Measurements from ENCODE around the gene RAD51B. TPM values are rescaled to one million over a fixed set of nuclear protein-coding genes. Genes with fewer than 3 reads are reported as not detected.
A peak's percentile ranks its signal among the peaks of the same experiment; 100 is the strongest.

Gene RAD51B
- polyA plus RNA-seq, 3 donors, result 3.6 to 11.6 (median 9.4) TPM

GRCh38 chr14:68373124-68373646, 553.6 kb downstream of the RAD51B start:
- Histone ChIP-seq H3K9ac (ENCODE audit: insufficient read depth, low read length, poor library complexity, severe bottlenecking) (no peak overlapping the region), H3K27me3 (ENCODE audit: control insufficient read depth in 2 of 2, insufficient read depth in 2 of 2, low read length in 2 of 2) (no peaks in the 10 kb centered on the region), H3K27ac (ENCODE audit: low read depth in 1 of 2, low read length in 2 of 2) (no peak overlapping the region), H3K4me2 (replicated peaks; ENCODE audit: extremely low read depth, low read length, poor library complexity, severe bottlenecking) (no peak overlapping the region), H3K36me3 (replicated peaks in 1 of 2; ENCODE audit: control insufficient read depth in 1 of 2, insufficient read depth in 2 of 2, low read length in 2 of 2) (no peaks in the 10 kb centered on the region), H3K4me1 (ENCODE audit: control insufficient read depth in 1 of 2, insufficient read depth in 2 of 2, low read length in 2 of 2) (peaks cover 41 to 45% of the 10 kb centered on the region in 2 donors), H3K4me3 (replicated peaks in 1 of 3; ENCODE audit: low read depth in 2 of 3, low read length in 3 of 3) (no peak overlapping the region), H3K9me3 (replicated peaks in 1 of 2; ENCODE audit: control insufficient read depth in 1 of 2, insufficient read depth in 1 of 2, low read length in 2 of 2) (no peaks in the 10 kb centered on the region), H3K79me2 (ENCODE audit: insufficient read depth, low read length) (no peaks in the 10 kb centered on the region), H4K20me1 (ENCODE audit: insufficient read depth, low read length) (no peaks in the 10 kb centered on the region), H2AFZ (ENCODE audit: insufficient read depth, low read depth, low read length, poor library complexity, severe bottlenecking) (no peak overlapping the region)
- no peak for TF ChIP-seq CTCF (IDR thresholded peaks at IDR 0.05)
- Mint-ChIP-seq H3K4me1 (peaks cover 48% of the 10 kb centered on the region), H3K36me3 (peaks cover 0 to 2% of the 10 kb centered on the region in 2 donors), H3K27me3 (ENCODE audit: low read depth in 3 of 3) (peaks cover 0 to 2% (median 0%) of the 10 kb centered on the region in 3 donors), H3K9me3 (no peaks in the 10 kb centered on the region), H3K4me3 (no peak overlapping the region), H3K27ac (peak overlapping the region in 5 of 7 donors; percentile 30 to 95 (median 86))
- WGBS (ENCODE audit: insufficient coverage), result no CpG with 5 or more reads among the region's 2 CpGs
- DNase-seq, result no peak
- intact Hi-C loops (cut with micrococcal nuclease), result no loop called here

GRCh38 chr14:68373847-68374444, 554.4 kb downstream of the RAD51B start:
- Histone ChIP-seq H3K9ac (ENCODE audit: insufficient read depth, low read length, poor library complexity, severe bottlenecking) (peak overlapping the region; percentile 23), H3K27ac (ENCODE audit: low read depth in 1 of 2, low read length in 2 of 2) (peak overlapping the region in 1 of 2 donors; percentile 81), H2AFZ (ENCODE audit: insufficient read depth, low read depth, low read length, poor library complexity, severe bottlenecking) (no peak overlapping the region), H3K79me2 (ENCODE audit: insufficient read depth, low read length) (no peaks in the 10 kb centered on the region), H3K27me3 (ENCODE audit: control insufficient read depth in 2 of 2, insufficient read depth in 2 of 2, low read length in 2 of 2) (no peaks in the 10 kb centered on the region), H3K4me2 (replicated peaks; ENCODE audit: extremely low read depth, low read length, poor library complexity, severe bottlenecking) (peak overlapping the region; percentile 67), H3K36me3 (replicated peaks in 1 of 2; ENCODE audit: control insufficient read depth in 1 of 2, insufficient read depth in 2 of 2, low read length in 2 of 2) (no peaks in the 10 kb centered on the region), H4K20me1 (ENCODE audit: insufficient read depth, low read length) (no peaks in the 10 kb centered on the region), H3K9me3 (replicated peaks in 1 of 2; ENCODE audit: control insufficient read depth in 1 of 2, insufficient read depth in 1 of 2, low read length in 2 of 2) (no peaks in the 10 kb centered on the region), H3K4me1 (ENCODE audit: control insufficient read depth in 1 of 2, insufficient read depth in 2 of 2, low read length in 2 of 2) (peaks cover 46 to 50% of the 10 kb centered on the region in 2 donors), H3K4me3 (replicated peaks in 1 of 3; ENCODE audit: low read depth in 2 of 3, low read length in 3 of 3) (peak overlapping the region in 2 of 3 experiments; percentile 16 to 48)
- TF ChIP-seq CTCF (IDR thresholded peaks at IDR 0.05), result peak; percentile 15
- Mint-ChIP-seq H3K9me3 (no peaks in the 10 kb centered on the region), H3K36me3 (peaks cover 0 to 2% of the 10 kb centered on the region in 2 donors), H3K4me1 (peaks cover 47% of the 10 kb centered on the region), H3K4me3 (peak overlapping the region; percentile 17 to 65), H3K27ac (peak overlapping the region; percentile 86 to 96 (median 93)), H3K27me3 (ENCODE audit: low read depth in 3 of 3) (peaks cover 0 to 2% (median 0%) of the 10 kb centered on the region in 3 donors)
- peak; percentile 47 to 73 (median 49) for DNase-seq
- intact Hi-C loops (cut with micrococcal nuclease), result no loop called here
- 0% methylated on average over 1 of the region's 2 CpGs for WGBS (ENCODE audit: insufficient coverage)
